ENCODE results near the gene MANBA. TPM values are rescaled to one million over a fixed set of nuclear protein-coding genes. Genes with fewer than 3 reads are reported as not detected.

Gene MANBA
- polyA plus RNA-seq, 2 of the 4 experiments (the other 2 are of a cell fraction): 9.3 to 10.4 TPM

DNA sequence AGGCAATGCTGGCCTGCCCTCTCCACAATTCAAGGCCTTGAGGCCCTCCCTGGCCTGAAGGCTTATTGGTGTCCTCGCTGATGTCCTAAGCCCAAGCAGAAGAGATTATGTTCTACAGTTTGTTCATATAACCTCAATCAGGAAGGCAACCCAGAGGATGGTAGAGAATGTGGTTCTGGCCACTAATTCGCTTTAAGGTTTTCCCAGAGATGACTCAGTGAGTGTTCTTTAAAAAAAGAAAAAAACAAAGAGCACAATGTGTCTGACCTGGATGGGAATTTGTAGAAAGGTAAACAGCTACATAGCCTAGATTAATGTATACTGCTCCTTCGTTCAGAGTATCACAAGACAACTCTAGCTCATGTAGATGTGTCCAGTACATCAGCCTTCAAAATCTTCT, 66.0 kb downstream of the MANBA start:
- 83% methylated on average over 3 of the region's 3 CpGs for WGBS (ENCODE audit: missing lambda C conversion rate)
- POLR2A ChIA-PET: no interaction called here
- no peaks in the 10 kb centered on the region for H3K9me3 ChIP-seq
- H3K4me2 ChIP-seq: no peak overlapping the region
- TF ChIP-seq MAFK (IDR thresholded peaks at IDR 0.05; ENCODE audit: partially characterized antibody) (no peak), ESRRA (IDR thresholded peaks at IDR 0.05; ENCODE audit: borderline replicate concordance, low read length) (no peak), MAX (IDR thresholded peaks at IDR 0.05) (no peak), BHLHE40 (IDR thresholded peaks at IDR 0.05; ENCODE audit: low read depth, low read length) (no peak), CBX2 (IDR thresholded peaks at IDR 0.05; ENCODE audit: borderline replicate concordance, low read depth) (no peak), SMC3 (IDR thresholded peaks at IDR 0.05) (no peak), RCOR1 (IDR thresholded peaks at IDR 0.05; ENCODE audit: low read depth, low read length) (no peak), BCL3 (IDR thresholded peaks at IDR 0.05) (no peak), TP53 (CRISPR knock-in tag; IDR thresholded peaks at IDR 0.05) (no peak), EP300 (IDR thresholded peaks at IDR 0.05) (no peak), HOXB13 (CRISPR knock-in tag; IDR thresholded peaks at IDR 0.05; ENCODE audit: low read depth) (no peak)
- TF ChIP-seq, protein P1, sequence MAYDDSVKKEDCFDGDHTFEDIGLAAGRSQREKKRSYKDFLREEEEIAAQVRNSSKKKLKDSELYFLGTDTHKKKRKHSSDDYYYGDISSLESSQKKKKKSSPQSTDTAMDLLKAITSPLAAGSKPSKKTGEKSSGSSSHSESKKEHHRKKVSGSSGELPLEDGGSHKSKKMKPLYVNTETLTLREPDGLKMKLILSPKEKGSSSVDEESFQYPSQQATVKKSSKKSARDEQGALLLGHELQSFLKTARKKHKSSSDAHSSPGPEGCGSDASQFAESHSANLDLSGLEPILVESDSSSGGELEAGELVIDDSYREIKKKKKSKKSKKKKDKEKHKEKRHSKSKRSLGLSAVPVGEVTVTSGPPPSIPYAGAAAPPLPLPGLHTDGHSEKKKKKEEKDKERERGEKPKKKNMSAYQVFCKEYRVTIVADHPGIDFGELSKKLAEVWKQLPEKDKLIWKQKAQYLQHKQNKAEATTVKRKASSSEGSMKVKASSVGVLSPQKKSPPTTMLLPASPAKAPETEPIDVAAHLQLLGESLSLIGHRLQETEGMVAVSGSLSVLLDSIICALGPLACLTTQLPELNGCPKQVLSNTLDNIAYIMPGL (CRISPR knock-in tag; IDR thresholded peaks at IDR 0.05; ENCODE audit: borderline replicate concordance): no peak
- TF ChIP-seq, protein P2, sequence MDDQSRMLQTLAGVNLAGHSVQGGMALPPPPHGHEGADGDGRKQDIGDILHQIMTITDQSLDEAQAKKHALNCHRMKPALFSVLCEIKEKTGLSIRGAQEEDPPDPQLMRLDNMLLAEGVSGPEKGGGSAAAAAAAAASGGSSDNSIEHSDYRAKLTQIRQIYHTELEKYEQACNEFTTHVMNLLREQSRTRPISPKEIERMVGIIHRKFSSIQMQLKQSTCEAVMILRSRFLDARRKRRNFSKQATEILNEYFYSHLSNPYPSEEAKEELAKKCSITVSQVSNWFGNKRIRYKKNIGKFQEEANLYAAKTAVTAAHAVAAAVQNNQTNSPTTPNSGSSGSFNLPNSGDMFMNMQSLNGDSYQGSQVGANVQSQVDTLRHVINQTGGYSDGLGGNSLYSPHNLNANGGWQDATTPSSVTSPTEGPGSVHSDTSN (IDR thresholded peaks at IDR 0.05): no peak
- TF ChIP-seq, protein P3, sequence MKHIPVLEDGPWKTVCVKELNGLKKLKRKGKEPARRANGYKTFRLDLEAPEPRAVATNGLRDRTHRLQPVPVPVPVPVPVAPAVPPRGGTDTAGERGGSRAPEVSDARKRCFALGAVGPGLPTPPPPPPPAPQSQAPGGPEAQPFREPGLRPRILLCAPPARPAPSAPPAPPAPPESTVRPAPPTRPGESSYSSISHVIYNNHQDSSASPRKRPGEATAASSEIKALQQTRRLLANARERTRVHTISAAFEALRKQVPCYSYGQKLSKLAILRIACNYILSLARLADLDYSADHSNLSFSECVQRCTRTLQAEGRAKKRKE (CRISPR knock-in tag; IDR thresholded peaks at IDR 0.05; ENCODE audit: low read depth): no peak
- DNase-seq (ENCODE audit: low read depth in 1 of 2, low spot score in 1 of 2) (no peak), FAIRE-seq (no peak), ATAC-seq (no peak)
- H3K4me3 ChIP-seq: no peak overlapping the region
- H3K4me1 ChIP-seq: no peaks in the 10 kb centered on the region
- no peak overlapping the region for H3K27ac ChIP-seq
- CTCF ChIA-PET: interaction anchor here (0.6 to 1.2 kb wide), 3 partner anchors 10 to 456 kb away, joined by 3 read pairs; no protein-coding TSS in a partner anchor

- H3K27ac ChIP-seq: no peak overlapping the region
- H3K4me1 ChIP-seq: no peaks in the 10 kb centered on the region
- H3K4me3 ChIP-seq: no peak overlapping the region
- no peak for FAIRE-seq
- no peak for ATAC-seq
- ChIA-PET CTCF (interaction anchor here (1.2 to 1.3 kb wide), 2 partner anchors 11 to 73 kb away, joined by 3 read pairs; no protein-coding TSS in a partner anchor), POLR2A (no interaction called here)
- H3K4me2 ChIP-seq: no peak overlapping the region
- 86% methylated on average over 5 of the region's 5 CpGs for WGBS (ENCODE audit: missing lambda C conversion rate)
- H3K9me3 ChIP-seq: no peaks in the 10 kb centered on the region
- no peak for DNase-seq (ENCODE audit: low read depth in 1 of 2, low spot score in 1 of 2)
- TF ChIP-seq HOXA7 (CRISPR knock-in tag; IDR thresholded peaks at IDR 0.05) (no peak), HES2 (IDR thresholded peaks at IDR 0.05) (no peak), ELK1 (IDR thresholded peaks at IDR 0.05; ENCODE audit: low read depth, low read length) (no peak)
These were observed 66.9 kb downstream of the MANBA start for GRCh38 chr4:102693861-102694260.

All from A549 (cell line).